Astrocyte of the hippocampus (primary cell): ENCODE measurements around the gene MAP6.
"Not testable (repeated sequence)": the region's sequence is repeated elsewhere in the genome, so short reads cannot be mapped to it uniquely, and the experiment has no call there.

Source experiments
- DNase-seq: peaks from one replicate; pipeline ENCODE4 v3.0.0; 2011; ENCODE audit warnings: low read depth, low spot score

The MAP6 gene

DNA sequence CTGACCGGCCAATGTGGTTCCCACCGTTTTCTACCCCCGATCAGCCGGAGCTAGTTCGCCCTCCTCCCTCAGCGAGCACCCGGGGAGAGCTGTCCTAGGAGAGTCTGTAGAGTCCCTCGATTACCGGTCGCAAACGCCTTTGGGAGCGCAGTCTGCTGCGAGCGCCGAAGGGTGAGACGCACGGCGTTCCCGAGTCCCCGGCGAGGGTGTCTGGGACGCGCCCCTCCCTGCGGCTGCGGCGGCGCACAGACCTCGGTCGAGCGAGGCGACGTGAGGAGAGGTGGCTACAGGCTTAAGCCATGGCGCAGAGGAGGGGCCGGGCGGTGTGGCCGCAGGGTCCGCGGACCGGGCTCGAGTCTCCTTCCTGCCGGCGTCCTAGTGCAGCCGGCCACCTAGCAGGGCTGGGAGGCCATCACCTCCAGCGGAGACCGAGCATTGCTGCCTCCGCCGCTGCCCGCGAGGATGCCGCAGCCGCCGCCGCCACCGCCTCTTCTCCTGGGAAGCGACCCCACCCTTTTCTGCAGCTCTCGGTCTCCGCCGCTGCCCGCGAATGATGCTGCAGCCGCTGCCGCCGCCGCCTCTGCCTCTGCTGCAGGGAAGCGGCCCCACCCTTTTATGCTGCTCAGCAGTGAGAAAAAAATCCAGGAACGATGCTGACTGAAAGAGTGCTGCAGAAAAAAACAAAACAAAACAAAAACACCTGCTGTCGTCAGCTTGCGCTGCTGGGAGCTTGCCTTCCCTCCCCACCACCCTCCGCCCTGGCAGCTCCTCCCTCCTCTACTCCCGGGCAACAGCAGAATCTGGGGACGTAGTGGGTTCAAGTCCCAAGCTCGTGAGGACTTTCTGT lies at the start of gene MAP6:
Gene MAP6, minus strand, starts transcription at position 588 of the 847 bp plus-strand sequence. CDS start 669 bp downstream, outside the sequence.
- peak; percentile 59 for DNase-seq

DNA sequence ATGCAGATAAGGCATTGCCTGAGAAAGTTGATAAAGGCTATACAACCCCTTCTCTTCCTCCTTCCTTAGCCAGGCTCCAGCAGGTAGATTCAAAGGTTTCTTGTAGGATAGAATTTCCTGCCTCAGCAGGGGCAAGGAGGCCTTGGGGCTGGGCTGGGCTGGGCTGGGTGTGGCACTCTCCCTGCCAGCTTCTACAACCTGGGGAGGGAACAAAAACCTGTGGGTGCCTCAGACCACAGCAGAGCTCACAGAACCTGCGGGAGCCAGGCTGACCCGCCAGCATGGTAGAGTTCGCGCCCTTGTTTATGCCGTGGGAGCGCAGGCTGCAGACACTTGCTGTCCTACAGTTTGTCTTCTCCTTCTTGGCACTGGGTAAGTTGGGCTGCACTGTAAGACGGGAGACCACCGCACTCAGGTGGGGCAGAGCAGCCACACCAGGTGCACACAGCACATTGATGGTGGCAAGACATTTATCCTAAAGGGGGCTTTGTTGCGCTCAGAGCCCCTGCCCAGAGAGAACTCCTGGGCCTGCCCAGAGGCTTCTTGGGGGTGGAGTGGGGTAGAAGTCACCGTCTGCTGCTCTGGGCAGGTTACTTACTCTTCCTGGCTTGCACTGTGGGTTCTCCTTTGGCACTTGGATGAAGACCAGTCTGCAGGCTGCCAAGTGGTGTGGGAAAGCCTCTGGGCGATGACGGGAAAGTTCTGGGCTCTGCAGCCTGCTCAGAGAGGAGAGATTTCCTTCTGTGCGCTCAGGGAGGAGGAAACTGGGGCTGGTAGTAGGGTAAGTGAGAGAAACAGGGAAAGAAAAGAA lies 49.0 kb upstream of the MAP6 start, which contains the start of gene MOGAT2:
Gene MOGAT2, plus strand, starts transcription at position 231 of the 811 bp plus-strand sequence. Its CDS starts 51 bp downstream, at position 282.
- DNase-seq = peak; percentile 37

DNA sequence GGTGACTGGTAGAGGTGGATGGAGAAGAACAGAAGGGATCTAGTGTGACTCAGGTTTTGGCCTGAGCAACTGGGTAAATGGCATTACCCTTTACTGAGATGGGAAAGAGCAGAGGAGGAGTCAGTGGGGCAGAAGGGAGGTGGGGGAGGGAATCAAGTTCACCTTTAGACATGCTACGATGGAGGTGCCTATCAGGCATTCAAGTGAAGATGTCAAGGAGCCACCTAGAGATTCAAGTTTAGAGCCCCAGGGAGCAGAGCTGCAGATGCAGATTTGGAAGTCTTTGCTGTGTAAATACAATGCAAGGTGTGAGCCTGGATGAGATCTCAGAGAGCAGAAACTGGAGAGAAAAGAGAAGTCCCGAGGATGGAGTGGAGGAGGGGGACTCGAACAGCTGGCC lies 47.8 kb upstream of the MAP6 start:
- no peak for DNase-seq

DNA sequence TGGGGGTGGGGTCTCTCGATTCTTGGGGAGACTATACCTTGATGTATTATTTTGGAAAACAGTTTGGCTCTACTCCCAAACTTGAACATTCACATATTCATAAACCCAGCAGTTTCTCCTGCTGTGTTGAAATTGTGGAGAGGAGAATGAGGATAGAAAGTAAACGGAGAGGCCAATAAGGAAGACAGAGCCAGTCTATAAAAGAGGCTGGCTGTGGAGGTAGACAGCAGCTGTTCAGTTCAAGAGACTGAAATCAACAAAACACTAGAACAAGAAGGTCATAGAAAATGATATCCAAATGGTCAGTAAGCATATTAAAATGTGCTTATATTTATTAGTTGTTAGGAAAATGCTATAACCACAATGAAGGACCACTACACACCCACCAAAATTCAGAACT lies 46.9 kb upstream of the MAP6 start:
- no peak for DNase-seq

DNA sequence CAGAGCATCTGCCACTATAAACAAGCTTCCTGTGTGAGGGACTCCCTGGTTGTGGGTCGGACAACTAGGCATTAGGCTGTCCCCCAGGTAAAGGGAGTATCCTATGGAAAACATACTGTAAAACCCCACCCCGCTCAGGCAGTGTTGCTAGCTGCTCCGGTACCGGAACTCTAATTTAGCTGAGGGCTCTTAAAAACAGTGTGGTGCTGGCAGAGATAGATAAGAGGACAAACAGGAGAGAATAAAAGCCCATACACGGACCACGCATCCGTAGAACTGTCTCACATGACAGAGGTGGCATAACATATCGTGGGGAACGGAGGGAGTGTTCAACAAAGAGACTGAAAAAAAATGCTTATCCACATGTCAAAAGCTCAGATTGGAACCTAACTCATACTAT lies 45.4 kb upstream of the MAP6 start:
- no peak for DNase-seq

DNA sequence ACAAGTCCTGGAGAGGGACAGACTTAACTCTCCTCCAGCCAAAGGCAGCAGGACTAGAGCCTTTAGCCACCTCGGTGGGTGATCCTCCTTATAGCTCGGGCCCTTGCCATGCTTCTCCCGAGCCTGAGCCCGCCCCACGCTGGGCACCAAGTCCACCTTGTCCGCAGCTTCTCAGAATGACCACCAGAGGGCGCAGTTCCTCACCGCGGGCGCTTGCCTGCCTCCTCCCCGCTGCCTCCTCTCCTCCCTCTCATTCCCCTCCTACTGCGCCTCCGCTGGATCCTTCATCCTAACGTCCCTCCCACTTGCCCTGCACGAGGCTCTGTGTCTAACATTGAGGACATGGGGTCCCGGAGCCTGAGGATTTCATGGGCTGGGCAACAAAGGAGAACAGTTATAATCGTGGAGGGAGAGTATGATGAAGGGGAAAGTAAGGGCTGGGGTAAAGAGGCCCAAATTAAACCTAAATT lies 37.5 kb upstream of the MAP6 start:
- DNase-seq = peak; percentile 76

DNA sequence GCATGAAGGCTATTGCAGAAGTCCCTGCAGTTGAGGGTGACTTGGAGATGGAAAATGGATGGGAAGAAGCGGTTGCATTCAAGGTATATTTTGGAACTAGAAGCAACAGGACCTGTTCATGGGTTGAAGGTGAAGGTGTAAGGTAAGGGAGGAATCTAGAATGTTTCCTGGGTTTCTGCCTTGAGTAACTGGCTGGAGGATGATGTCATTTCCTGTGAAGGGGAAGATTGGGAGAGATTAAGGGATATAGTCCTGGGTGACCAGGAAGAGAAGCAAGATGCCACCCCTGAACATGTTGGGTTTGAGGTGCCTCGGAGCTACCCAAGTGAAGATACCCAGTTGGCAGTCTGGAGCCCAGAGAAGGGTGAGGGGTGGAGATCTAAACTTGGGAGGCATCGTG lies 36.7 kb upstream of the MAP6 start:
- no peak for DNase-seq

DNA sequence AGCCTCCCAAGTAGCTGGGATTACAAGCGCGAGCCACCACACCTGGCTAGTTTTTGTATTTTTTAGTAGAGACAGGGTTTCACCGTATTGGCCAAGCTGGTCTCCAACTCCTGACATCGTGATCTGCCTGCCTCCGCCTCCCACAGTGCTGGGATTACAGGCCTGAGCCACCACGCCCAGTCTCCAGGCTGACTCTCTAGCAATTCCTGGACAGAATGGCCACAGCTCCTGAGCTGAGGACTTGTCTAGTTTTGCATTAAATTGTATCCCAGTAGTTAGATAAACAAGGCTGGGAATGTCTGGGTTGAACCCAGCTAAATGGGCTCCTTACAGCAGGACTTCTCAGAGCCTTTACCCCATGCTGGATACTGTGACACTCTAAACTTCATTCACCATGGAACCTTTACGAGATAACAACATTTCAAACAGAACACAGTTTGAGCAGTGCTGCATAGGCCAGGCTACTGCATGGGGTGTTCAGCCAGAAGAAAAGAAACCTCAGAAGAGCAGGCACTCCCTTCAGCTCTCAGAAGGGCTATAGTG lies 34.9 kb upstream of the MAP6 start:
- DNase-seq = no peak

DNA sequence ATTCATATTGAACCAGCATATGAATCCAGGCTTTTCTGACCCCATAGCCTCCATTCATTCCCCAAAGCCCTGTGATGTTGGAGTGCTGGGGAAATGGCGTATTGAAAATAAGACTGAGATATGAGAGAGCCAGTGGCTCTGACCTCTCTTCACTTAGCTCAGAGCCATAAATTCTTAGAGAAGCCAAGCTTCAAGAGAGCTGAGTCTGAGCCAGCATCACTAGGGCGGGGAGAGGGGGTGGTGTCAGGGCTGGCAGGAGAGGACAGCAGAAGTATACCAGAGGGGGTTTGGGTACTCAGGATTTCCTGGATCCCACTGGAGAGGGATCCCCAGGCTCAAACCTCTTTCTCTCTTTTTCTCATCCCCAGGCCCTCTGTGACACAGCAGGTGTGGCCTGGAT lies 32.1 kb upstream of the MAP6 start:
- DNase-seq = no peak

DNA sequence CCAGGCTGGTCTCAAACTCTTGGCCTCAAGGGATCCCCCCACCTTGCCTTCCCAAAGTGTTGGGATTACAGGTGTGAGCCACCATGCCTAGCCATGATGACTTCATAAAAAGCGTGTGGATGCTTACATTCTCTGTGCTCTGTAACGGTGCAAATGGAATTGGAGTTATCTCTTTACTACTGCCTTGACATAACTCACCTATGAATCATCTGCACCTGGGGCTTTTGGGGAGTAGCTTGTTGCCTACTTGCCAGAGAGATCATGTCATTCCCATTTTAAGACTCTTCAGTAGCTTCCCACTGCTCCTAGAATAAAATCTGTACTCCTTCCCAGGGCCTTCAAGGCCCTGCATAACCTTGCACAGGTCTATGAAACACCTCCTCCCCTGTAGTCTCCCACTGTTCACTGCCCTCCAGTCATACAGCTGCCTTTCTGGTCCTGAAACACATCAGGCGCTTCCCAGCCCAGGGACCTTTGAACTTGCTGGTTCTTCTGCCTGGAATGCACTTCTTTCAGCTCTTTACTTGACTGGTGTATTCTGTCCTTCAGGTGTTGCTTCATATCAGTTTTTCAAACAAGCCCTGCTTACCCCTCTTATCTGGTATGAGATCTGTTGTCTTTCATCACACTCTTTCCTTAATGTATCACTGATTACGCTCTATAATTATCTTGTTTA lies 29.2 kb upstream of the MAP6 start:
- DNase-seq = no peak

DNA sequence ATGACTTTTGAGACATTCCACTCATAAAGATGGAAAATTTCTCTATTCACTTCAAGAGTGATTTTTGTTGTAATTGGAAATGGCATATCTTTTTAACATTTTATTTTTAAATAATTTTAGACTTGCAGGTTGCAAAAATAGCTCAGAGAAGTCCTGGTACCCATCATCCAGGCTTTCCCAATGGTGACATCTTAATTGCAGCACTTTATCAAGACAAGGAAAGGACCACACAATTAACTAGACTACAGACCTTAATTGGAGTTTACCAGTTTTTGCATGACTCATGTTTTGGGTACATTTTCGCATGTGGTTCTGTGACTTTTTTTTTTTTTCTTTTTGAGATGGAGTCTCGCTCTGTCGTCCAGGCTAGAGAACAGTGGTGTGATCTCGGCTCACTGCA lies 23.0 kb upstream of the MAP6 start:
- no peak for DNase-seq

DNA sequence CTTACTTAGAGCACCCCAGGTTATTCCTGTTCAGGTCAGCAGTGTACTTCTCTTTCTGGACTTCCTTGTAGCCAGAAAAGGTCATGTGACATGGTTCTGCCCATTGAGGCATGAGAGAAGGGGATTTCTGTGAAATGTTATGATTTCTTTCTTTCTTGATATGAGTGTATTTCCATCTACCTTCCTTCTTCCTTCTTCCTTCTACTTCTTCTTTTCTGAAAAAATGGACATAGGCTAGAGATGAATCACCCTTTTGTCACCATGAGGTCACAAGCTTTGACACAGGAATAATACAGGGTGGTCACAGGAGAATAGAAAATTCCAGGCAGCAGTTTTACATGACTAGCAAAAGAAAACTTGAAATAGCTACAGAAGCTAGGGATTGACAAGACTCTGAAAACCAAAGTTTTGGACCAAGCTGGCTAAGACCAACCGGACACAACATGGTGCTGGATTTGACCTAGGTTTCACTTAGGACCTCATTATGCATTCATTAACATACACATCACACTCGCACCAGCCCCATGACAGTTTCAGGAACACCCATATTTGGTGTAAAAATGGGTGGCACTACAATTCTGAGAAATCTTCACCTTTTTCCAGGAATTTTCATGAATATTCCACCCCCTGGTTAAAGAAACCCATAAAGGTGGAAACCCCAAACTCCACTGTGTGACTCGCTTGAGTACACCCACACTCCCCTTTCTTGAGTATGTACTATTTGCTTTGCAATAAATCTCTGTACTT lies 21.2 kb upstream of the MAP6 start:
- no peak for DNase-seq

DNA sequence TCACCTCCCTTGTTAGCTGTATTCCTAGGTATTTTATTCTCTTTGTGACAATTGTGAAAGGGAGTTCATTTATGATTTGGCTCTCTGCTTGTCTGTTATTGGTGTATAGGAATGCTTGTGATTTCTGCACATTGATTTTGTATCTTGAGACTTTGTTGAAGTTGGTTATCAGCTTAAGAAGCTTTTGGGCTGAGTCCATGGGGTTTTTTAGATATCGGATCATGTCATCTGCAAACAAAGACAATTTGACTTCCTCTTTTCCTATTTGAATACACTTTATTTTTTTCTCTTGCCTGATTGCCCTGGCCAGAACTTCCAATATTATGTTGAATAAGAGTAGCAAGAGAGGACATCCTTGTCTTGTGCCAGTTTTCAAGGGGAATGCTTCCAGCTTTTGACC lies 15.0 kb upstream of the MAP6 start:
- not testable (repeated sequence) for DNase-seq

DNA sequence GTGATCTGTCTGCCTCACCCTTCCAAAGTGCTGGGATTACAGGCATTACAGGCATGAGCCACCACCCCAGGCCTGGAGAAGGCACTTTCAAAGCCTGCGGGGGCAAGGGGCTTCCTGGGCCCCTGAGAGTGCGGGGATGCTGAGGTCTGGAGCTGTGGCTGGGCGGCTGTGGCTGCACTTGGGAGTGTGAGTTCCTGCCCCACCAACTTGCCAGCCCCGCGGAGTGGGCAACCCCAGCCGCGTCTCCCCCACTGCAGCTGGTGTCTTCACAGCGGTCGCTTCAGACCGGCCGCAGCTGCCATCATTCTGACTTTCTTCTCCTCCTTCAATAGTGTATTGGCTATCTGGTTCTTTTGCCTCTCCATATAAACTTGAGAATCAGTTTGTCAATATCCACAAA lies 10.7 kb upstream of the MAP6 start:
- DNase-seq = no peak

DNA sequence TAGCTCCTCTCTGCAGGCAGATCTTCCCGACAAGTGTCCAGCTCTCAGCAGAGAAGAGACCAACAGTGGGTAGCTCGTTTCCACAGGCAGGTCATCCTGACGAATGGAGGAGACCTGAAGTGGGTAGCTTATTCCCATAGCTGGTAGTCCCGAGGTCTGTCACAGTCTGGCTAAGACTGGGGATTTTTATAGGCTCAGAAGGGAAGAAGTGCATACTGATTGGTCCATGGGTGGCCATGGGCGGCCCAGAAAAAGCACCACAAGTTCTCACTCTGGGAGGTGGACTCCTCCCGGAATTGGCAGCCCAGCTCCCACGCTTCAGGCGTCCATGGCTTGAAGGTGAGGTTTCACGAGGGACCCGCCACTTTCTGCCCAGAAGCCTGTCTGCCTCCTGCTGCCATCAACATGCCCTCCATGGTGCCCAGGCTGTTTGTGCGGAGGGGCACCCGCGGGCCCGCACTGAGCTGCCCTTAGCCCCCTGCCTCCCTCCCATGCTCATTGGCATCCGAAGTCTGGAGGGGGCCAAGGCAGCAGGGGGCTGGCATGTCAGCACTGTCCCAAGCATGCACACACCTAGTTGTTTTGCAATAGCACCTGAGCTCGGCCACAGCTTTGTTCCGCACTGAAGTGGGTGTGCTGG lies 9.9 kb upstream of the MAP6 start:
- no peak for DNase-seq

DNA sequence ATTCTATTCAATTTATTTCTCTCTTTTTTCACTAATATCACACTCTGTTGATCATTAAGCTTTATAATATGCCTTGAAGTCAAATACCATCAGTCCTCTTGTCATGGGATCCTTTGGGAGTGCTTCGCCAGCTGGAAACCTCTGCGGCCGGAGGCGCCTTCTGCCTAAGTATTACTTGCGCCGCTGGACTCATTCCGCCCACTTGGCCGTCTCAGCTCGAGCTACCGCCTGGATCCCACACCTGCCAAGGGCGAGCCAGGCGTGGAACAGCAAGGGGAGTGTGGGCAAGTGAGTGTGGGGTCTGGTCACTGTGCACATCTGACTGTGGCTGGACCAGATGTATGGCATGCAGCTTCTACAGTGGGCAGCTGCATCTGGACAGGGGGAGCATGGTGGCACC lies 9.1 kb upstream of the MAP6 start:
- no peak for DNase-seq

DNA sequence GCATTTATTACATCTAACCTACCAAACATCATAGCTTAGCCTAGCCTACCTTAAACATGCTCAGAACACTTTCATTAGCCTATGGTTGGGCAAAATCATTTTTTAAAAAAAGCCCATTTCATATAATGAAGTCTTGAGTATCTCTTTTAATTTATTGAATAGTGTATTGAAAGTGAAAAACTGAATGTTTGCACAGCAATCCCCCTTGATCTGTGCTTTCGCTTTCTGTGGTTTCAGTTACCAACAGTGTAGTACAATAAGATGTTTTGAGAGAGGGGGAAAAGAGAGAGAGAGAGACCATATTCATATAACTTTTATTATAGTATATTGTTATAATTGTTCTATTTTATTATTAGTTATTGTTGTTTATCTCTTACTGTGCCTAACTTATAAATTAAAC lies 8.4 kb upstream of the MAP6 start:
- DNase-seq = no peak

DNA sequence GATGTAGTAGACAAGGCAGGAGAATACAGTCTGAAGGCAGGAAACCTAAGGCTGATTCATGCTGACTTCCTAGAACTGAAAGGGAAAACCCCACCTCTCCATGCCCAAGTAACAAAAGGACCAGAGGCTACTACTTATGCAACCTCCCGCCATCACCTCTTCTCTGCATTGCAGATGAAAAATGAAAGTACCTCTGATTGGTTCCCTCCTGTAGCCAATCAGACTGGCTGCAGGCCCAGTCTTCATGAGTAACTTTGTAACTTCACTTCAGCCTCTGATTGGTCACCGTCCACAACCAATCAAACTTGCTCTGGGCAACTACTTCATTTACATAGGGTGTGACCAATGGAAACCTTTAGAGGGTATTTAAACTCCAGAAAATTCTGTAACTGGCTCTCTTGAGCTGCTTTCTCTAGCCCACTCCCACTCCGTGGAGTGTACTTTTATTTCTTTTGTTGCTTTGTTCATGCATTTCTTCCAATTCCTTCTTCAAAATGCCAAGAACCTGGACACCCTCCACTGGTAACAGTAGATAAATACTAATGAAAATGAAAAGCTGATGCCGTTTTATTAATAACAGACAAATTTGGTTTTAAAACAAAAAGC lies 5.2 kb upstream of the MAP6 start:
- peak; percentile 14 for DNase-seq

DNA sequence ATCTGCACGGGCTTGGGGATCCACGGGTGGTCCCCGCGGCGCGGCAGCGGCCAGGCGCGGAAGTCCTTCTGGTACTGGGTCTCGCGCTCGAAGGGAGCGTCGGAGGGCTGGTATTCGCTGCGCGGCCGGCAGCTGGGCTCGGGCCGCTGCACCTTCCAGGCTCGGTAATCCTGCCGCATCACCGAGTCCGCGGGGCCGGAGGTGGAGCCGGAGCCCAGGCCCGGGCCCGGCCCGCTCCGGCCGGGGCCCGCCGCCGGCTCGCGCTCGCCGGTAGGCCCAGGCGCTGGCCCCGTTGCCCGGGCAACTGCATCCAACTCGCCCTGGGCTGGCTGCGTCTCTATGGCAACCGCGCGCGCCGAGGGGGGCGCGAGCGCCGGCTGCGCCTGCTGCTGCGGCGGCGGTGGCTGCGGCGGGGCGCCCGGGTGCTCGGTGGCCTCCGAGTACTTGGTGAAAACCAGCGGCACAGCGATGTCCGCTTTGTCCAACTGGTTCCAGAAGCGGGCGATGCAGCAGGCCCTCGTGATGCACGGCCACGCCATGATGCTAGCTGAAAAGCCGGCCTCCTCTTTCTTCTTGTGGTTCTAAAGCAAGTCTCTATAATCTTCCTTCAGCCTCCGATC lies 897 bp downstream of the MAP6 start:
- DNase-seq = peak; percentile 87
